Lower lobe of right lung (tissue), 2 donors: ENCODE measurements around the gene UBE3C. TPM values are rescaled to one million over a fixed set of nuclear protein-coding genes. Genes with fewer than 3 reads are reported as not detected.
"Not testable (repeated sequence)": the region's sequence is repeated elsewhere in the genome, so short reads cannot be mapped to it uniquely, and the experiment has no call there.

Source experiments
- ATAC-seq, 2 donors: fragments of 200-7000 bp; cut with Tn5 transposase; one replicate each; pipeline ENCODE4 v1.9.1; 2020 to 2022; ENCODE audit warnings: mild to moderate bottlenecking in 2 of 2, moderate library complexity in 2 of 2
- DNase-seq: peaks from one replicate; pipeline ENCODE4 v3.0.0-alpha.2; 2020
- H3K27ac ChIP-seq: fragments of 200-600 bp; one replicate; pipeline ENCODE4 v1.8.0; 2022
- H3K27me3 ChIP-seq: fragments of 200-600 bp; one replicate; pipeline ENCODE4 v1.8.0; 2022; ENCODE audit warnings: low read depth
- H3K36me3 ChIP-seq: fragments of 200-600 bp; one replicate; pipeline ENCODE4 v1.8.0; 2022; ENCODE audit warnings: mild to moderate bottlenecking
- H3K4me1 ChIP-seq: fragments of 200-600 bp; one replicate; pipeline ENCODE4 v1.8.0; 2022
- H3K4me3 ChIP-seq: fragments of 200-600 bp; one replicate; pipeline ENCODE4 v1.8.0; 2022; ENCODE audit warnings: mild to moderate bottlenecking
- H3K9me3 ChIP-seq: fragments of 200-600 bp; one replicate; pipeline ENCODE4 v1.8.0; 2022
- CTCF ChIP-seq: fragments of 200-600 bp; IDR thresholded peaks from one replicate; pipeline ENCODE4 v1.8.0; 2022; ENCODE audit warnings: antibody characterized with exemption, mild to moderate bottlenecking
- intact Hi-C: fragments of 100-400 bp; cut with DNase I; formaldehyde crosslinking; loops from one replicate; pipeline ENCODE4 v1.11.0; 2022
- total RNA-seq: library from RNA; stranded (reverse); fragmentation: NEBNext Ultra II Directional; extraction: Animal tissue kit (Norgen Biotek cat#: 25700); gene quantifications from one replicate; pipeline ENCODE4 v1.2.1, GENCODE V29; 2021
- donor health status: DM: no; HTN: yes; CAD: no; lungs with severe emphysema.

UBE3C gene
- total RNA-seq, 1 donor from 2014 or later = 55.7 TPM

- DNase-seq = no peak
- no peaks in the 10 kb centered on the region for H3K9me3 ChIP-seq
- no peaks in the 10 kb centered on the region for H3K36me3 ChIP-seq
- no peak overlapping the region for H3K4me3 ChIP-seq
- ATAC-seq = no peak
- H3K27me3 ChIP-seq = no peaks in the 10 kb centered on the region
- peaks cover 6% of the 10 kb centered on the region for H3K4me1 ChIP-seq
- no peak overlapping the region for H3K27ac ChIP-seq
- no peak for TF ChIP-seq CTCF
- intact Hi-C loops = no loop called here
Measured at GRCh38 chr7:157151626-157152339, 13.1 kb downstream of the UBE3C start.

- ATAC-seq = no peak
Measured at GRCh38 chr7:157152391-157152937, 13.7 kb downstream of the UBE3C start.

DNA sequence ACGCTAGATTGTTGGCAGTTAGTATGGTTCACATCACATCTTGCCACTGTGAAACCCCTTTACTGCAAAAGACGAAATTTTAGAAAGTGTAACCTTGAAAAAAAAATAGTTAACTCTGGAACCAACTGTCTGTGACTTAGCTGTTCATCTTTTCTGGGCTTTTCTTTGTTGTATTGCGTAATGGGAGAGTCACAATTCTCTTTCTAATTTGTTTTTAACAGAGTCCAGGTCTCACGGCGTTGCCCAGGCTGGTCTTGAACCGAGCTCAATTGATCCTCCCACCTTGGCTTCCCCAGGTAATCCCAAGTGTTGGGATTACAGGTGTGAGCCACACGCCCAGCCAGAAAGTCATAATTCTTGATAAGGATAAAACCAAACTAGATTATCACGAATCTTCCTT, 14.5 kb downstream of the UBE3C start:
- Histone ChIP-seq H3K27ac (no peak overlapping the region), H3K36me3 (no peaks in the 10 kb centered on the region), H3K27me3 (no peaks in the 10 kb centered on the region), H3K4me3 (no peak overlapping the region), H3K9me3 (no peaks in the 10 kb centered on the region), H3K4me1 (peaks cover 6% of the 10 kb centered on the region)
- DNase-seq (no peak), ATAC-seq (no peak)
- intact Hi-C loops = no loop called here
- no peak for TF ChIP-seq CTCF

More at GRCh38 chr7:157152391-157152937, 13.7 kb downstream of the UBE3C start:
- no peaks in the 10 kb centered on the region for H3K27me3 ChIP-seq
- H3K4me1 ChIP-seq = peaks cover 6% of the 10 kb centered on the region
- no peak overlapping the region for H3K4me3 ChIP-seq
- intact Hi-C loops = no loop called here
- H3K27ac ChIP-seq = no peak overlapping the region
- no peaks in the 10 kb centered on the region for H3K9me3 ChIP-seq
- TF ChIP-seq CTCF = no peak
- no peaks in the 10 kb centered on the region for H3K36me3 ChIP-seq
- no peak for DNase-seq

DNA sequence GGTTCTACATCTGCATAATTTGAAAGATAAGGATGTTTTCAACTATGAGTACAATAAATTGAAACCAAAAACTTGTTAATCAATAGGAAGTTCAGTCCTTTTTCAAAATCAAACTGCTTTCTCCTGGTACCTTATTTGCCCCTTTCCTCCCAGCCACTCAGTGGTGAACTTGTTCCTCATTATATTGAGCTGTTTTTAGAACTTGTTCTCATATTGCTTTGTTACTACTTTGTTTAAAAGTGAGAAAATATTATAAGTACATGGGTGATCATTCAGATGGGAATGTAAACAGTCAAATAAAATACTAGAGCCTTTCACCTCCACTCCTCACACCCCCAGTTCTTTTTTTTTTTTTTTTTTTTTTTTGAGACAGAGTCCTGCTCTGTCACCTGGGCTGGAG, 17.2 kb downstream of the UBE3C start:
- no peak overlapping the region for H3K27ac ChIP-seq
- no peak for ATAC-seq
- peaks cover 6% of the 10 kb centered on the region for H3K4me1 ChIP-seq
- H3K36me3 ChIP-seq = no peaks in the 10 kb centered on the region
- no peak overlapping the region for H3K4me3 ChIP-seq
- no peaks in the 10 kb centered on the region for H3K9me3 ChIP-seq
- intact Hi-C loops = no loop called here
- no peak for DNase-seq
- H3K27me3 ChIP-seq = no peaks in the 10 kb centered on the region
- TF ChIP-seq CTCF = no peak

DNA sequence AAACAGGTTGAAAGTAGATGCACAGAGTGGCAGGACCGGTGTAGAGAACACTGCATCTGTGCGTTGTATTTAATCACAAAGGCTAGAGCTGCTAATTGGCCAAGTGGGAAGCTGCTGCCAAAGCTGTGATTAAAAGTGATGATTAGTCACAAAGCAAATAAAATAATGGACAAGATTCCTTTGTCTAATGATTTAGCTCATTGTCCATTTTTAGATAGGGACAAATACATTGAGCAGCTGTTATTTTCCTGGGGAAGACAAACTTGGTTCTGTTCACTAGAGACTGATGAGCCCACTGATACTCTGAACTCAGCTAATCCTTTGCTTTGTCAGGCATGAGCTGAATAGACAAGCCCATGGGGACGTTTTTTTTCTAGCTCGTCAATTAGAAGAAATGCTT, 19.7 kb downstream of the UBE3C start:
- no peak for DNase-seq
- Histone ChIP-seq H3K27me3 (no peaks in the 10 kb centered on the region), H3K4me3 (no peak overlapping the region), H3K9me3 (no peaks in the 10 kb centered on the region), H3K36me3 (no peaks in the 10 kb centered on the region), H3K27ac (no peak overlapping the region), H3K4me1 (peaks cover 6% of the 10 kb centered on the region)
- no peak for TF ChIP-seq CTCF
- peak in 1 of 2 donors; percentile 21 for ATAC-seq
- intact Hi-C loops = no loop called here

DNA sequence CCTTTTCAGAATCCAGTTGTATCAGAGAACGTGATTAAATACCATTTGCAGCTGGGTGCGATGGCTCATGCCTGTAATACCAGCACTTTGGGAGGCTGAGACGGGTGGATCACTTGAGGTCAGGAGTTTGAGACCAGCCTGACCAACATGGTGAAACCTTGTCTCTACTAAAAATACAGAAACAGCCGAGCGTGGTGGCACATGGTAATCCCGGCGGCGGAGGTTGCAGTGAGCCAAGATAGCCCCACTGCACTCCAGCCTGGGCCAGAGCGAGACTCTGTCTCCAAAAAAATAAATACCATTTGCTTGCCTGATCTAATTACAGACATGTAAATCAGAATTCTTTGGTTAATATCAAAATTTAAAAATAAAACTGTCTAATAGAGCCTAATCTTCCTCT, 20.8 kb downstream of the UBE3C start:
- H3K36me3 ChIP-seq, DNase-seq, ATAC-seq, H3K4me3 ChIP-seq, intact Hi-C loops, H3K27ac ChIP-seq, H3K27me3 ChIP-seq, H3K9me3 ChIP-seq, H3K4me1 ChIP-seq: not testable (repeated sequence)
